ENCODE data around the gene EGR4.

EGR4 gene

GRCh38 chr2:73293534-73294171 lies at the start of gene EGR4:
Gene EGR4 (minus strand): TSS chr2:73293548. CDS start chr2:73293317, 231 bp downstream.
- DNase-seq, result peak; percentile 11

GRCh38 chr2:73341039-73341438 lies 47.7 kb upstream of the EGR4 start:
- DNase-seq, result no peak

DNA sequence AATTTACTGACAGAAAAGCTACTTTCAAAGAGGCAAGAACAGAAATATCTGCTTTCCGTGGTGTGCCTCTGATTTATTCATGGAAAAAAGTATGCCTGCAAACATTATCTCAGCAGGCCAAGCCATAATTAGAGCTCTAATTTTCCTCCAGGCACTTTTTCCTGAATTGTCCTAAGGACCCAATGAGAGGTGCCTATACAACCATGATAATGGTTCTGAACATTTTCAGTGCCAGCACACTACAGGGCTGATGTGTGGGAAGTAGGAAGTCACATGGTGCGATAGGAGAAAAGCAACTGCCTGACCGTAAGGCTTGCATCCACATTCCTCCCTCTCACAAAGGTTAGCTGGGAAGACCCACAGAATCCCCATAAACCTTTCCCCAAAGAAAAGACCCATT lies 45.9 kb upstream of the EGR4 start:
- no peak for DNase-seq

- DNase-seq, result no peak
Observed at GRCh38 chr2:73337828-73338227, 44.5 kb upstream of the EGR4 start.

GRCh38 chr2:73334620-73335019 lies 41.3 kb upstream of the EGR4 start:
- DNase-seq, result no peak

DNA sequence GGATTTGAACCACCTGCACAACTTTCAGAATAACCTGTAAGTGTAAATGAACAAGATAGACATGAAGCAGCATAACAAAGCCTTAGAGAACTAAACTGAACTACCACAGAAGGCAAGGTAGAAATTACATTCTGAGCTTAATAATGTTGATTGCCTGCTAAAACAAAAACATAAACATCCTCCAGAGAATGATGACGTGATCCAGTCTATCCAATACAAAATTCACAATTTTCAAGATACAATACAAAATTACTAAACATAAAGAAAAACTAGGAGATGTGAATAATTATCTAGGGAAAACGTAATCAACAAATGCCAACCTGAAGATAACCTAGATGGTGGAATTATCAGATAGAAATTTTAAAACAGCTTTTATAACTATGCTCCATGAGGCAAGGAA lies 40.7 kb upstream of the EGR4 start:
- DNase-seq, result no peak

GRCh38 chr2:73333564-73333963 lies 40.2 kb upstream of the EGR4 start:
- no peak for DNase-seq

DNA sequence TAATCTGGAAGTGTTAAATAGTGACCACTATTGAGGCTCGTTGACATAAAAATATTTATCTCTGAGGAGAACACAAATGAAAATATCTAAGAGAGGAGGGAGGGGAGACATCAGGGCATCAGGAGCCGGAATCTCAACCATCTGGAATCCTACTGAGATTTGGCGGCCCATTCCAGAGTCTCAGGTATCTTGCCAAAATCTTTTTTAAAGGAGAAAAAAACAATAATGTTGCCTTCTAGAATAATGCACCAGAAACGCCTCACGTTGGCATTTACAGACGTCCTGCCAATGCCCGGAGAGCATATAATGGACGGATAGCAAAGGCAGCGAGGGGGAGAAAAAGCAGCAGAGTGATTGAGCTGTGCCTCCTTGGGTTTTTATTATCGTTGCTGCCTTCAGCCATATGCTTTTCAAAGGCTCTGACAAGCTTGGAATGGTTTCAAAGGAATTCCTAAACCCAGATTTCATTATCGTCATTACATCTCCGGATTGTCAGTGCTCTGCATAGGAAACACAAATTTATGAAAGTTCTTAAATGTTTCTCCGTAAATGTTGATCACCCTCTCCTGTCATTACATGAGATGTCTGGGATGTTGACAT lies 30.9 kb upstream of the EGR4 start:
- DNase-seq, result no peak

DNA sequence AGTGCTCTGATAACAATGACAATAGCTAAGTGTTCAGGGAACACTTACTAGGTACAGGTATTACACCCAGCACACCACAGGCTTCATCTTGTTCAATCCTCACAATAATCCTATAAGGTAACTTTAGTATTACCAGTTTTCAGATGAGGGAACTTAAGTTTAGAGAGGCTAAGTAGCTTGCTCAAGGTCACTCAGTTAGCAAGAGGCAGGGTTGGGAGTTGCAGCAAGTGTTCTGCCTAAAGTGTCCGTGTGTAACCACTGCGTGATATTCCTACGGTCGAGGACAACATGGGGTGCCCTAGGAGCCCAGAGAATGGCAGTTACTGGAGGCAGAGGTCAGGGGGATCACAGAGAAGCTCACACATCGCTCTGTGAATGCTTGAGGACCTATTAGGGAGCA lies 30.2 kb upstream of the EGR4 start:
- DNase-seq, result no peak

DNA sequence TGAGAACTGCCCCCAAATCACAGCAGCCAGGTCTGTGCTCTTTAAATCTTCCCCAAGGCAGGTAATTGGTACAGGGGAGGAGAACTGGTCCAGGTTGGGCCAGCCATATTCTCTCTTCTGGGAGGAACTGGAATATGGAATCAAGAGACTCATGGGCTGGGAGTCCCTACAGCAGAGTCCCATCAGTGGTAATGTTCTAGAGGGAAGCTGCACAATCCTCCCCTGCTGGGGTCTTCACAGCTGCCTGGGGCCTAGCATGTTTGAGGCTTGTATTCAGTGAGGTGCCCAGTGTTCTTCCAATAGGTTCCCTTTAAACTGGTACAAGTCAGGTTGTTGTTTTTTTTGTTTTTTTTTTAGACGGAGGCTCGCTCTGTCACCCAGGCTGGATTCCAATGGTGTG lies 21.1 kb upstream of the EGR4 start:
- no peak for DNase-seq

DNA sequence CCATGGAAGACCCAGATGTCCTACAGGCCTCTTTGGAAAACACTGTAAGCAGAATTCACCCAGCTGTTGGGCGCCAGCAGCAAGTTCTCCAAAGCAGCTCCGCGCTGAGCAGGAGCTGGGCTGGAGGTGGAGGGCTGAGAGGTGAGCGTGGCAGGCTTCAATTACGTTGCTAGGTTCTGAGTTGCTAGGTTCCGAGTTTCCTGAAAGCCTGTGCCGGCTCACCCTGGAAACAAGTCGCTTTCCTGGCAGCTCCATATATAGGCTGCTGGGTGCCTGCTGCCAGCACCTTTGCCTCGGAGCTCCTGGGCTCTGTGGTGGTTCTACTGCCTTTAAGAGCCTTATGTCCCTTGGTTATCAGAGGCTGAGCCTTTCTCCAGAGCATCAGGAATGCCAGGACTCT lies 14.4 kb upstream of the EGR4 start:
- DNase-seq, result no peak

DNA sequence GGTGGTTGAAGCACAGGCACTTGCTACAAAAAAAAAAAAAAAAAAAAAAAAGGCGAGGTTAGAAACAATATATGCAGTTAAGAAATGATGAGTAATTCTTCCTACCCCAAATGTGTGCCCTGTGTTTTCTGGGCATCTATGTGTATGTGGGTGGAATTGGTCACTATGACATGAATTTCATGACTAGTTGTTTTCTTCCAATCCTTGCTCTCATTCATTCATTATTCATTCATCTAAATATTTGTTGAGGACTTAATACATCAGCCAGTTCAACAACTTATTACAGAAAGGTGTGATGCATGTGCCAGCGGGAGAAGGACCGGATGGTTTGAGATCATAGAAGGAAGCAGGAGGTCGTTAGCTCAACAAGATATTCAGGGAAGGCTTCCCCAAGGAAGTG lies 8.3 kb upstream of the EGR4 start:
- no peak for DNase-seq

- no peak for DNase-seq
Observed at GRCh38 chr2:73300926-73301325, 7.6 kb upstream of the EGR4 start.

DNA sequence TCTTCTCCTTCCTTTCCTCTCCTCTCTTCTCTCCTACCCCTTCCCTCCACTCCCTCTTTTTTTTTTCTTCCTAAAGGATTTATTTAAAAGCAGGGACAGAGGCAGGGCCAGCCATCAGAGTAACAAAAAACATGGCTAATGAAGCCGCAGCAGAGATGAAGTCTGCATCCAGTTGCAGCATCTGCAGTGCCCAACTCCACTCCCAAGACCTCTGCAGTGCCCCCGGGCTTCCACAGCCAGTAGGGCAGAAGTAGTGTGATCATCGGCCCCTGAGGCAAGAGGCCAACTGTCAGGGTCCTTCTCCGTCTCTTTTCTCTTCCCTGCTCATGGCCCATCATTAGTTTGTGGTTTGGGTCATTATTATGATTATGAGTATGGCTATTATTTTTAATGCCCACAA lies 4.2 kb upstream of the EGR4 start:
- no peak for DNase-seq

- no peak for DNase-seq
Observed at GRCh38 chr2:73297151-73297559, 3.8 kb upstream of the EGR4 start.

GRCh38 chr2:73295751-73296400 lies 2.5 kb upstream of the EGR4 start:
- DNase-seq, result no peak

DNA sequence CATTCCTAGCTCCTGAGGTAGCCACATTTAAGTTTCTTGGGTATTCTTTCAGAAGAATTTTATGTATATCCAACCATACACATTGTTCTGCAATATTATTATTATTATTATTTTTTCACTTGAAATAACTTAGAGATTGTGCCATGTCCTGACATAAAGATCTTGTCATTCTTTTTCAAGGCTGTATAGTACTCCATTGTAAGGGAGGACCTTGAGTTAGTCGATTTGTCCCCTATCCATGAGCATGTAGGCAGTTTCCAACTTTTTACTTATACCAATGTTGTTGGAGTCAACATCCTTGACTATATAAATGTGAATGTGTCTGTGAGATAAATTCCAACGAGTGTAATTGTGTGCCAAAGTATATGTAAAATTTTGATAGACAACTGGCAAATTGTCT lies 891 bp upstream of the EGR4 start:
- no peak for DNase-seq

- no peak for DNase-seq
Observed at GRCh38 chr2:73292906-73293533, 328 bp downstream of the EGR4 start.

DNA sequence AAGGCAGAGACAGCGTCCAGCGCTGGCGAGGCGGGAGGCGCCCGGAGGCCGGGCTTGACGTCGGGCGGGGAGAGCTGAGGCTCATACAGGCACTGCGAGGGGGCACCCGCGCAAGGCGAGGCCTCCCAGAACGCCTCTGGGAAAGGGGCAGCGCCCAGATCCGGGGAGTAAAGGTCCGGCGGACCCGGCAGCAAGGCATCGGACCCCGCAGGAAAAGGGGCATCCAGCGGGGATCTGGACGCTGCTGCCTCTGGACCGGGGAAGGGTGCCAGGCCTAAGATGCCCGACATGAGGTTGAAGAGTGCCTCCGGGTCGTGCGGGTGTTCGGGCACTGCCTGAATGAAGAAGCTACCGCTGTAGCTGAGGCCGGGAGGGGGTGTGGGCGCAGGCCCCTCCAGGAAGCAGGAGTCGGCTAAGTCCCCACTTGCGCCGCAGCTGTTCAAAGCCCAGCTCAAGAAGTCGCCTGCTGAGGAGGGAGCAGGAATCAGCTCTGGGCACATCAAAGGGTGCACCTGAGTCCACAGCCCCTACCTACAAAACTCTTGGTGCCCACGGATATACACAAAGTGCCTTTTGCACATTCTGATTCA lies 937 bp downstream of the EGR4 start:
- DNase-seq, result no peak

GRCh38 chr2:73291461-73292315 lies 1.7 kb downstream of the EGR4 start:
- DNase-seq, result no peak

GRCh38 chr2:73291093-73291460 lies 2.3 kb downstream of the EGR4 start:
- DNase-seq, result peak; percentile 22

GRCh38 chr2:73290049-73290839 lies 3.1 kb downstream of the EGR4 start:
- DNase-seq, result peak; percentile 25
